ENCODE results near the gene CCT8L2.
"Not testable (repeated sequence)": the region's sequence is repeated elsewhere in the genome, so short reads cannot be mapped to it uniquely, and the experiment has no call there.

The CCT8L2 gene

GRCh38 chr22:16562711-16563554, 29.7 kb downstream of the CCT8L2 start:
- DNase-seq (ENCODE audit: low read depth, low spot score) = no peak
- H3K4me3 ChIP-seq (ENCODE audit: low read length) = no peak overlapping the region

GRCh38 chr22:16561093-16561658, 31.4 kb downstream of the CCT8L2 start:
- not testable (repeated sequence) for DNase-seq (ENCODE audit: low read depth, low spot score); H3K4me3 ChIP-seq (ENCODE audit: low read length)

- not testable (repeated sequence) for DNase-seq (ENCODE audit: low read depth, low spot score); H3K4me3 ChIP-seq (ENCODE audit: low read length)
Observed at GRCh38 chr22:16560651-16561050, 32.0 kb downstream of the CCT8L2 start.

GRCh38 chr22:16559996-16560395, 32.6 kb downstream of the CCT8L2 start:
- not testable (repeated sequence) for DNase-seq (ENCODE audit: low read depth, low spot score); H3K4me3 ChIP-seq (ENCODE audit: low read length)

GRCh38 chr22:16559056-16559955, 33.3 kb downstream of the CCT8L2 start:
- no peak overlapping the region for H3K4me3 ChIP-seq (ENCODE audit: low read length)
- no peak for DNase-seq (ENCODE audit: low read depth, low spot score)

- not testable (repeated sequence) for H3K4me3 ChIP-seq (ENCODE audit: low read length); DNase-seq (ENCODE audit: low read depth, low spot score)
Observed at GRCh38 chr22:16558376-16558945, 34.1 kb downstream of the CCT8L2 start.

- DNase-seq (ENCODE audit: low read depth, low spot score); H3K4me3 ChIP-seq (ENCODE audit: low read length): not testable (repeated sequence)
Observed at GRCh38 chr22:16557511-16557910, 35.1 kb downstream of the CCT8L2 start.

GRCh38 chr22:16555077-16555994, 37.3 kb downstream of the CCT8L2 start:
- DNase-seq (ENCODE audit: low read depth, low spot score); H3K4me3 ChIP-seq (ENCODE audit: low read length): not testable (repeated sequence)

- DNase-seq (ENCODE audit: low read depth, low spot score); H3K4me3 ChIP-seq (ENCODE audit: low read length): not testable (repeated sequence)
Observed at GRCh38 chr22:16543310-16543709, 49.3 kb downstream of the CCT8L2 start.

All from Jurkat, Clone E6-1 (cell line).